Progenitor cell of endocrine pancreas (in vitro differentiated cells): ENCODE measurements around the gene PCBP3. TPM values are rescaled to one million over a fixed set of nuclear protein-coding genes. Genes with fewer than 3 reads are reported as not detected.

ENCODE experiments used
- DNase-seq: peaks from one replicate; pipeline ENCODE4 v3.0.0; 2021; ENCODE audit warnings: low spot score; ENCODE audit not compliant: unreplicated experiment
- H3K27ac Mint-ChIP-seq: 2 replicates; pipeline ENCODE4 v1.8.0; 2021; ENCODE audit warnings: mild to moderate bottlenecking, moderate library complexity, mixed read lengths
- H3K27me3 Mint-ChIP-seq: 2 replicates; pipeline ENCODE4 v1.8.0; 2021; ENCODE audit warnings: mixed read lengths
- H3K36me3 Mint-ChIP-seq: 2 replicates; pipeline ENCODE4 v1.8.0; 2022; ENCODE audit warnings: mixed read lengths; ENCODE audit not compliant: insufficient read depth
- H3K4me1 Mint-ChIP-seq: 2 replicates; pipeline ENCODE4 v1.8.0; 2021; ENCODE audit warnings: low read depth, mixed read lengths
- H3K4me3 Mint-ChIP-seq: 2 replicates; pipeline ENCODE4 v1.8.0; 2021; ENCODE audit warnings: low read depth, mild to moderate bottlenecking, moderate library complexity, mixed read lengths
- H3K9me3 Mint-ChIP-seq: 2 replicates; pipeline ENCODE4 v1.8.0; 2021; ENCODE audit warnings: low read depth, mixed read lengths
- total RNA-seq: library from RNA; stranded (reverse); gene quantifications from 2 replicates; pipeline ENCODE4 v1.2.1, GENCODE V29; 2021
- TF ChIP-seq, protein P1 (sequence below): fragments of 200-600 bp; sonication (generic); IDR thresholded peaks from one replicate; pipeline ENCODE4 v1.5.0; 2021; ENCODE audit warnings: antibody characterized with exemption, mild to moderate bottlenecking; ENCODE audit not compliant: unreplicated experiment

PCBP3 gene
- total RNA-seq, 1 donor from 2014 or later, result 3.7 TPM

DNA sequence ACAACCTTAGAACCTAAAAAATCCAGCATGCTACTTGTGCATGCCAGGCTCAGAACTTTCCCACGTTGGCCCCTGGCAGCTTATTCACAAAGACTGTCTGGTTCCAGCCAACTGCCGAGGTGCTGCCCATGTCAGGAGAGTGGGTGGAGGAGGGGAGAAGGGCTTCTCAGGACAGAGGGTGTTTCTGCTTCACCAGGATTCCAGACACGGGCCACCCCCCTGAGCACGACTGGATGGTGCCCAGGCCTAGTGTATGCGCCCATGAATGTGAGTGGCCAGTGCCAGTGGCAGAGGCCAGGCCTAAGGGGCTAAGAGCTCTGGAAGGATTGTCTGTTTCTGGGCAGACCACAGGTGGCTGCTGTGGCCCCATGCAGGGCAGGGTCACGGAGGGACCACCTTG, 189.9 kb downstream of the PCBP3 start:
- H3K27ac Mint-ChIP-seq, result no peak overlapping the region
- no peaks in the 10 kb centered on the region for H3K9me3 Mint-ChIP-seq
- no peaks in the 10 kb centered on the region for H3K27me3 Mint-ChIP-seq
- no peak for DNase-seq
- TF ChIP-seq, protein P1, sequence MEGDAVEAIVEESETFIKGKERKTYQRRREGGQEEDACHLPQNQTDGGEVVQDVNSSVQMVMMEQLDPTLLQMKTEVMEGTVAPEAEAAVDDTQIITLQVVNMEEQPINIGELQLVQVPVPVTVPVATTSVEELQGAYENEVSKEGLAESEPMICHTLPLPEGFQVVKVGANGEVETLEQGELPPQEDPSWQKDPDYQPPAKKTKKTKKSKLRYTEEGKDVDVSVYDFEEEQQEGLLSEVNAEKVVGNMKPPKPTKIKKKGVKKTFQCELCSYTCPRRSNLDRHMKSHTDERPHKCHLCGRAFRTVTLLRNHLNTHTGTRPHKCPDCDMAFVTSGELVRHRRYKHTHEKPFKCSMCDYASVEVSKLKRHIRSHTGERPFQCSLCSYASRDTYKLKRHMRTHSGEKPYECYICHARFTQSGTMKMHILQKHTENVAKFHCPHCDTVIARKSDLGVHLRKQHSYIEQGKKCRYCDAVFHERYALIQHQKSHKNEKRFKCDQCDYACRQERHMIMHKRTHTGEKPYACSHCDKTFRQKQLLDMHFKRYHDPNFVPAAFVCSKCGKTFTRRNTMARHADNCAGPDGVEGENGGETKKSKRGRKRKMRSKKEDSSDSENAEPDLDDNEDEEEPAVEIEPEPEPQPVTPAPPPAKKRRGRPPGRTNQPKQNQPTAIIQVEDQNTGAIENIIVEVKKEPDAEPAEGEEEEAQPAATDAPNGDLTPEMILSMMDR, result no peak
- no peaks in the 10 kb centered on the region for H3K4me1 Mint-ChIP-seq
- no peaks in the 10 kb centered on the region for H3K36me3 Mint-ChIP-seq
- H3K4me3 Mint-ChIP-seq, result no peak overlapping the region

DNA sequence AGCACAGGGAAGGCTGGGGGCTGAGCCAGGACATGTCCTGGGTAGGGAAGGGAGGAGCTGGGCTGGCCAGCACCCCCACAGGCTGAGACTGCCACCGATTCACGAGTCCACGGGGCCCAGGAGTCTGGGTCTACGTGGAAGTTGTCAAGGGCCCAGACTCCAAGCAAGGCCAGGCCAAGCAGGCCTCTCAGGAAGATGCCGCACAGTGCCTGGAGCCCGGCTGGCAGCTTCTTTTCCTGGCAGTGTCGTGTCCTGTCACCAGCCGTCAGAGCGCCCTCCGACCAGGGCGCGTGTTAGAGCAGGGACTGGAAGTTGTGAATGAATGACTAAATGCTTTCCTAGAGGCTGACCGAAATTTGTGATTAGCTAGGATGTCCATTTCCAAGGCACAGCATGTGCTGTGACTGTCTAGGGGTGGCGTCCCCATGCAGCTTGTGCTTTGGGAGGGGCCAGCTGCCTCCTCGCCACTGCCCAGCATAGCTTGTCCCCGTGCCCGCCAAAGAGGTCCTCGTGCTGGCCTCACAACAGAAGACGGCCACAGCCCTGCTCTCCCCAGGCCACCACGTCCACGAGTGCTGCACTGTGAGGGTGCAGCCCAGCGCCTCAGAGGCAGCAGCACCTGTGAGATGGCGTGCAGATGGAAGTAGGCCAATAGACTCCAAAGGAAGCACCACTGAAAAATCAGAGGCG, 190.6 kb downstream of the PCBP3 start:
- H3K36me3 Mint-ChIP-seq, result no peaks in the 10 kb centered on the region
- no peaks in the 10 kb centered on the region for H3K9me3 Mint-ChIP-seq
- TF ChIP-seq, protein P1, result no peak
- no peaks in the 10 kb centered on the region for H3K4me1 Mint-ChIP-seq
- H3K27ac Mint-ChIP-seq, result no peak overlapping the region
- H3K4me3 Mint-ChIP-seq, result no peak overlapping the region
- DNase-seq, result no peak
- H3K27me3 Mint-ChIP-seq, result no peaks in the 10 kb centered on the region

DNA sequence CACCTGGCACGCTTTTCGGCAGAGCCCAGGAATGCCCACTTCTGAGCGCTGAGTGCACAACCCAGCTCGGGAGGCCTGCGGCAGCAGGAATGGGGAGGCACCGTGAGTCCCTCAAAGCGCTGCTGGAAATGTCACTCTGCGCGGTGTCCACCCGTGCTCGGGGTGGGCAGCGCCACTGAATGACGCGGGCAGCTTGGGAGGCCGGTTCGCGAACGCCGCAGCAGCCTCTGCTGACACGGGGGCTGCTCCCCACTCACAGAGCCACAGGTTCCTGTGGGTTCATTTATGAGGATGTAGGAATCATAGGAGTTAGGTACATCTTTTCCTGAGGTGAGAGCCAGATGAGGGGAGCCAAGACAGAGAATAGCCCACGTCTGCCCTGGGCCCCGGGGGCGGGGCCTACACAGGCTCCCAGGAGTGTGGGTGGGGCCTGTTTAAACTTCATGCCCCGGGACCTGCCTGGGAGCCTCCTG, 191.3 kb downstream of the PCBP3 start:
- no peaks in the 10 kb centered on the region for H3K9me3 Mint-ChIP-seq
- H3K27ac Mint-ChIP-seq, result no peak overlapping the region

GRCh38 chr21:45835301-45836267, 192.1 kb downstream of the PCBP3 start:
- Mint-ChIP-seq H3K36me3 (no peaks in the 10 kb centered on the region), H3K9me3 (no peaks in the 10 kb centered on the region), H3K27ac (no peak overlapping the region), H3K4me3 (no peak overlapping the region), H3K4me1 (no peaks in the 10 kb centered on the region), H3K27me3 (no peaks in the 10 kb centered on the region)
- no peak for DNase-seq
- TF ChIP-seq, protein P1, result no peak

More for the DNA sequence above, 191.3 kb downstream of the PCBP3 start:
- DNase-seq, result no peak
- H3K4me1 Mint-ChIP-seq, result no peaks in the 10 kb centered on the region
- no peak overlapping the region for H3K4me3 Mint-ChIP-seq
- no peaks in the 10 kb centered on the region for H3K36me3 Mint-ChIP-seq
- no peaks in the 10 kb centered on the region for H3K27me3 Mint-ChIP-seq
- TF ChIP-seq, protein P1, result no peak

GRCh38 chr21:45836268-45836655, 192.7 kb downstream of the PCBP3 start:
- no peak overlapping the region for H3K27ac Mint-ChIP-seq
- no peaks in the 10 kb centered on the region for H3K4me1 Mint-ChIP-seq
- TF ChIP-seq, protein P1, result no peak
- no peak overlapping the region for H3K4me3 Mint-ChIP-seq
- H3K27me3 Mint-ChIP-seq, result no peaks in the 10 kb centered on the region
- H3K36me3 Mint-ChIP-seq, result peaks cover 2% of the 10 kb centered on the region
- peaks cover 4% of the 10 kb centered on the region for H3K9me3 Mint-ChIP-seq
- DNase-seq, result no peak
